K562 (cell line): ENCODE results near the gene SERTAD2. TPM values are rescaled to one million over a fixed set of nuclear protein-coding genes. Genes with fewer than 3 reads are reported as not detected.
A peak's percentile ranks its signal among the peaks of the same experiment; 100 is the strongest.

Experiments
- CBFA2T2 ChIP-seq: fragments of 450-650 bp; conservative IDR thresholded peaks from 2 replicates; pipeline ENCODE4 v1.6.1; 2017; ENCODE audit warnings: mild to moderate bottlenecking
- CBFA2T3 ChIP-seq: fragments of 450-650 bp; IDR thresholded peaks from 2 replicates; pipeline ENCODE4 v1.6.1; 2017
- DPF2 ChIP-seq: fragments of 450-650 bp; IDR thresholded peaks from 2 replicates; pipeline ENCODE4 v1.6.1; 2016
- HMG20A ChIP-seq: fragments of 450-650 bp; formaldehyde crosslinking; conservative IDR thresholded peaks from 2 replicates; pipeline ENCODE4 v1.4.0; 2020; ENCODE audit warnings: mild to moderate bottlenecking, mixed read lengths
- MEIS2 ChIP-seq: fragments of 450-650 bp; IDR thresholded peaks from 2 replicates; pipeline ENCODE4 v1.6.1; 2014; ENCODE audit warnings: mild to moderate bottlenecking; ENCODE audit not compliant: partially characterized antibody
- NCOA6 ChIP-seq: fragments of 450-650 bp; IDR thresholded peaks from 2 replicates; pipeline ENCODE4 v1.6.1; 2017; ENCODE audit warnings: mild to moderate bottlenecking
- SMARCA5 ChIP-seq: fragments of 450-650 bp; IDR thresholded peaks from 2 replicates; pipeline ENCODE4 v1.6.1; 2016
- SOX6 ChIP-seq: fragments of 450-650 bp; IDR thresholded peaks from 2 replicates; pipeline ENCODE4 v1.6.1; 2014; ENCODE audit warnings: mild to moderate bottlenecking
- TCF3 ChIP-seq: sonication (generic); formaldehyde crosslinking; IDR thresholded peaks from 2 replicates; pipeline ENCODE4 v1.4.0; 2020; ENCODE audit warnings: mild to moderate bottlenecking, missing genetic modification reagents
- polyA plus RNA-seq, 8 experiments: library from polyadenylated mRNA; depleted of rRNA in 4 of 8; stranded (reverse) in 5 of 8; unstranded in 3 of 8; fragments of >200 nt; fragmentation: Nextera tagmentation in 2 of 8; fragmentation: Illumina TruSeq in 1 of 8; extraction: Ambion mirVana in 2 of 8; extraction: Trizol in 1 of 8; gene quantifications; 2 replicates each; pipeline versions ENCODE4 v1.2.1 to v1.2.3, GENCODE V29; 2011 to 2014; ENCODE audit warnings: inconsistent platforms in 1 of 8, missing spikeins in 1 of 8
- total RNA-seq, 7 experiments: library from RNA; depleted of rRNA in 6 of 7; stranded (reverse); fragments of >200 nt in 6 of 7; fragmentation: Illumina TruSeq in 2 of 7; extraction: Trizol in 2 of 7; gene quantifications; 2 replicates each; pipeline versions ENCODE4 v1.2.1 to v1.2.3, GENCODE V29; 2011 to 2021; ENCODE audit warnings: low replicate concordance in 1 of 7
- TF ChIP-seq, protein P1 (sequence below): fragments of 250-450 bp; sonication (Bioruptor Pico); IDR thresholded peaks from 2 replicates; pipeline ENCODE4 v1.5.0; 2022; ENCODE audit warnings: mild to moderate bottlenecking
- TF ChIP-seq, protein P2 (sequence below), 2 experiments: IDR thresholded peaks in 1 of 2; conservative IDR thresholded peaks in 1 of 2; 2 replicates each; pipeline ENCODE4 v1.6.1; 2016; ENCODE audit warnings: low read depth in 2 of 2, mild to moderate bottlenecking in 1 of 2, missing compliant biosample characterization in 1 of 2, missing genetic modification characterization in 1 of 2, moderate library complexity in 1 of 2
- TF ChIP-seq, protein P3 (sequence below): fragments of 200-800 bp; sonication (Bioruptor generic); IDR thresholded peaks from 2 replicates; pipeline ENCODE4 v1.6.1; 2017; ENCODE audit warnings: missing genetic modification characterization, missing compliant biosample characterization
- TF ChIP-seq, protein P4 (sequence below): fragments of 450-650 bp; conservative IDR thresholded peaks from 2 replicates; pipeline ENCODE4 v1.6.1; 2016; ENCODE audit warnings: missing genetic modification characterization, low read depth, mild to moderate bottlenecking, control low read depth, missing compliant biosample characterization
- TF ChIP-seq, protein P5 (sequence below): sonication (generic); formaldehyde crosslinking; IDR thresholded peaks from 2 replicates; pipeline ENCODE4 v1.8.0; 2022; ENCODE audit warnings: missing genetic modification reagents, mild to moderate bottlenecking, moderate library complexity, borderline replicate concordance
- TF ChIP-seq, protein P6 (sequence below): fragments of 450-650 bp; IDR thresholded peaks from 2 replicates; pipeline ENCODE4 v1.6.1; 2016; ENCODE audit warnings: borderline replicate concordance

The SERTAD2 gene
- total and polyA plus RNA-seq, 9 of the 15 experiments (the other 6 are each of a cell fraction or from before 2014, with no cell fraction given): 3.0 to 12.5 (median 6.1) TPM

DNA sequence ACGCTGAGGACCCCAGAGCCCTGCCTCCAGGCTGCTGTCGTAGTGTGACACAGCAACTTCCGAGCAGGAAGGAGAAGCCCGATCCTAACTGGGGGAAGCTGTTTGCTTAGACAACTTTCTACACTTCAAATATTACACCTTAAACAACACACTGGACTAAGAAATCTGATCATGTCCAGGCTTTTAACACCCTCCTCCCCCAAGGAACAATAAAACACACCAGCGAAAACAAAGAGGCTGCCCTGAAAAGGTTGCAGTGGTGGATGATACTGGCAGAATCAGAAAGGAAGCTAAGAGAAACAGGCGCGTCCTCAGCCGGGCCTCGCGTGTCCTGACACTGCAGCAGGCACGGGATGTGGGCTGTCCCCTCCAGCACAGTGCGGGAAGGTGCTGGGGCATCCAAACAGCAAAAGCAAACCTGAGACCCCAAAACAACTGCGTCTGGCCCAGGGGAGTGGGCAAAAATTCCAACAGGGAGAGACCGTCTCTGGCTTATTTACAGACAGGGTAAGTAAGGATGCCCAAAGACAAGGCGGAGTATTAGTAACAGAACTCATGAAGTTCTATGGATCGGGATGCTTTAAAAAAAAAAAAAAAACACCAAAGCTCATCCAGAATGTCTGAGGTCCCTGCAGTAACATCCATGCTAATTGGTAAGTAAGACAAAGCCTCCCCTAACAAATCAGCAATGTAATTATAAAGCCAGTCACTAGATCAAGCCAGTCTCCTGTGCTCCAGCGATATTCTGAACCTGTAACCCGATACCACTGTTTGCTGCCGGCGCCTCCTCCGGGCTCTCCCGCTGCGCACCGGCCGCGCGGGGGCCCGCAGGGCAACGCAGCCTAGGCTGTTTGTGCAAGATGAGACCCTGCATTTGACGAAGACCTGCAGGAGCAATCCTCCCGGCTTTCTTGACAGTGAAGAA is 9.0 kb downstream of the SERTAD2 start (continued):
- TF ChIP-seq, protein P1, sequence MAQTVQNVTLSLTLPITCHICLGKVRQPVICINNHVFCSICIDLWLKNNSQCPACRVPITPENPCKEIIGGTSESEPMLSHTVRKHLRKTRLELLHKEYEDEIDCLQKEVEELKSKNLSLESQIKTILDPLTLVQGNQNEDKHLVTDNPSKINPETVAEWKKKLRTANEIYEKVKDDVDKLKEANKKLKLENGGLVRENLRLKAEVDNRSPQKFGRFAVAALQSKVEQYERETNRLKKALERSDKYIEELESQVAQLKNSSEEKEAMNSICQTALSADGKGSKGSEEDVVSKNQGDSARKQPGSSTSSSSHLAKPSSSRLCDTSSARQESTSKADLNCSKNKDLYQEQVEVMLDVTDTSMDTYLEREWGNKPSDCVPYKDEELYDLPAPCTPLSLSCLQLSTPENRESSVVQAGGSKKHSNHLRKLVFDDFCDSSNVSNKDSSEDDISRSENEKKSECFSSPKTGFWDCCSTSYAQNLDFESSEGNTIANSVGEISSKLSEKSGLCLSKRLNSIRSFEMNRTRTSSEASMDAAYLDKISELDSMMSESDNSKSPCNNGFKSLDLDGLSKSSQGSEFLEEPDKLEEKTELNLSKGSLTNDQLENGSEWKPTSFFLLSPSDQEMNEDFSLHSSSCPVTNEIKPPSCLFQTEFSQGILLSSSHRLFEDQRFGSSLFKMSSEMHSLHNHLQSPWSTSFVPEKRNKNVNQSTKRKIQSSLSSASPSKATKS (CRISPR knock-in tag): no peak
- TF ChIP-seq SOX6: peak; percentile 91
- TF ChIP-seq, protein P2, sequence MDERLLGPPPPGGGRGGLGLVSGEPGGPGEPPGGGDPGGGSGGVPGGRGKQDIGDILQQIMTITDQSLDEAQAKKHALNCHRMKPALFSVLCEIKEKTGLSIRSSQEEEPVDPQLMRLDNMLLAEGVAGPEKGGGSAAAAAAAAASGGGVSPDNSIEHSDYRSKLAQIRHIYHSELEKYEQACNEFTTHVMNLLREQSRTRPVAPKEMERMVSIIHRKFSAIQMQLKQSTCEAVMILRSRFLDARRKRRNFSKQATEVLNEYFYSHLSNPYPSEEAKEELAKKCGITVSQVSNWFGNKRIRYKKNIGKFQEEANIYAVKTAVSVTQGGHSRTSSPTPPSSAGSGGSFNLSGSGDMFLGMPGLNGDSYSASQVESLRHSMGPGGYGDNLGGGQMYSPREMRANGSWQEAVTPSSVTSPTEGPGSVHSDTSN (CRISPR knock-in tag; IDR thresholded peaks at IDR 0.05; ENCODE audit: low read depth): no peak
- TF ChIP-seq, protein P2 (tag; conservative IDR thresholded peaks at IDR 0.05; ENCODE audit: low read depth): no peak
- TF ChIP-seq NCOA6: no peak
- TF ChIP-seq HMG20A (CRISPR knock-in tag): no peak
- TF ChIP-seq, protein P3, sequence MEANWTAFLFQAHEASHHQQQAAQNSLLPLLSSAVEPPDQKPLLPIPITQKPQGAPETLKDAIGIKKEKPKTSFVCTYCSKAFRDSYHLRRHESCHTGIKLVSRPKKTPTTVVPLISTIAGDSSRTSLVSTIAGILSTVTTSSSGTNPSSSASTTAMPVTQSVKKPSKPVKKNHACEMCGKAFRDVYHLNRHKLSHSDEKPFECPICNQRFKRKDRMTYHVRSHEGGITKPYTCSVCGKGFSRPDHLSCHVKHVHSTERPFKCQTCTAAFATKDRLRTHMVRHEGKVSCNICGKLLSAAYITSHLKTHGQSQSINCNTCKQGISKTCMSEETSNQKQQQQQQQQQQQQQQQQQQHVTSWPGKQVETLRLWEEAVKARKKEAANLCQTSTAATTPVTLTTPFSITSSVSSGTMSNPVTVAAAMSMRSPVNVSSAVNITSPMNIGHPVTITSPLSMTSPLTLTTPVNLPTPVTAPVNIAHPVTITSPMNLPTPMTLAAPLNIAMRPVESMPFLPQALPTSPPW (CRISPR knock-in tag): peak; percentile 56
- peak; percentile 44; the same call in 1 of the 2 replicates for TF ChIP-seq CBFA2T2
- TF ChIP-seq, protein P4, sequence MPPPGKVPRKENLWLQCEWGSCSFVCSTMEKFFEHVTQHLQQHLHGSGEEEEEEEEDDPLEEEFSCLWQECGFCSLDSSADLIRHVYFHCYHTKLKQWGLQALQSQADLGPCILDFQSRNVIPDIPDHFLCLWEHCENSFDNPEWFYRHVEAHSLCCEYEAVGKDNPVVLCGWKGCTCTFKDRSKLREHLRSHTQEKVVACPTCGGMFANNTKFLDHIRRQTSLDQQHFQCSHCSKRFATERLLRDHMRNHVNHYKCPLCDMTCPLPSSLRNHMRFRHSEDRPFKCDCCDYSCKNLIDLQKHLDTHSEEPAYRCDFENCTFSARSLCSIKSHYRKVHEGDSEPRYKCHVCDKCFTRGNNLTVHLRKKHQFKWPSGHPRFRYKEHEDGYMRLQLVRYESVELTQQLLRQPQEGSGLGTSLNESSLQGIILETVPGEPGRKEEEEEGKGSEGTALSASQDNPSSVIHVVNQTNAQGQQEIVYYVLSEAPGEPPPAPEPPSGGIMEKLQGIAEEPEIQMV (tag): no peak
- TF ChIP-seq CBFA2T3: peak; percentile 71
- TF ChIP-seq, protein P5, sequence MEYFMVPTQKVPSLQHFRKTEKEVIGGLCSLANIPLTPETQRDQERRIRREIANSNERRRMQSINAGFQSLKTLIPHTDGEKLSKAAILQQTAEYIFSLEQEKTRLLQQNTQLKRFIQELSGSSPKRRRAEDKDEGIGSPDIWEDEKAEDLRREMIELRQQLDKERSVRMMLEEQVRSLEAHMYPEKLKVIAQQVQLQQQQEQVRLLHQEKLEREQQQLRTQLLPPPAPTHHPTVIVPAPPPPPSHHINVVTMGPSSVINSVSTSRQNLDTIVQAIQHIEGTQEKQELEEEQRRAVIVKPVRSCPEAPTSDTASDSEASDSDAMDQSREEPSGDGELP: peak; percentile 63; the same call in 1 of the 2 replicates
- TF ChIP-seq MEIS2: no peak
- 0 out of 2 replicates have a peak, but pooled peaks have one; percentile 46 for TF ChIP-seq SMARCA5
- TF ChIP-seq TCF3 (CRISPR knock-in tag): peak; percentile 17; the same call in 1 of the 2 replicates
- TF ChIP-seq, protein P6, sequence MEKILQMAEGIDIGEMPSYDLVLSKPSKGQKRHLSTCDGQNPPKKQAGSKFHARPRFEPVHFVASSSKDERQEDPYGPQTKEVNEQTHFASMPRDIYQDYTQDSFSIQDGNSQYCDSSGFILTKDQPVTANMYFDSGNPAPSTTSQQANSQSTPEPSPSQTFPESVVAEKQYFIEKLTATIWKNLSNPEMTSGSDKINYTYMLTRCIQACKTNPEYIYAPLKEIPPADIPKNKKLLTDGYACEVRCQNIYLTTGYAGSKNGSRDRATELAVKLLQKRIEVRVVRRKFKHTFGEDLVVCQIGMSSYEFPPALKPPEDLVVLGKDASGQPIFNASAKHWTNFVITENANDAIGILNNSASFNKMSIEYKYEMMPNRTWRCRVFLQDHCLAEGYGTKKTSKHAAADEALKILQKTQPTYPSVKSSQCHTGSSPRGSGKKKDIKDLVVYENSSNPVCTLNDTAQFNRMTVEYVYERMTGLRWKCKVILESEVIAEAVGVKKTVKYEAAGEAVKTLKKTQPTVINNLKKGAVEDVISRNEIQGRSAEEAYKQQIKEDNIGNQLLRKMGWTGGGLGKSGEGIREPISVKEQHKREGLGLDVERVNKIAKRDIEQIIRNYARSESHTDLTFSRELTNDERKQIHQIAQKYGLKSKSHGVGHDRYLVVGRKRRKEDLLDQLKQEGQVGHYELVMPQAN: peak; percentile 77; the same call in 1 of the 2 replicates
- peak; percentile 39 for TF ChIP-seq DPF2
